GM10847 (cell line): Measurements from ENCODE around the gene TNS1.

Experiments
- POLR2A ChIP-seq: IDR thresholded peaks from 2 replicates; pipeline ENCODE4 v1.6.1; 2011; ENCODE audit not compliant: insufficient read length; ENCODE audit errors: extremely low read depth

Gene TNS1

DNA sequence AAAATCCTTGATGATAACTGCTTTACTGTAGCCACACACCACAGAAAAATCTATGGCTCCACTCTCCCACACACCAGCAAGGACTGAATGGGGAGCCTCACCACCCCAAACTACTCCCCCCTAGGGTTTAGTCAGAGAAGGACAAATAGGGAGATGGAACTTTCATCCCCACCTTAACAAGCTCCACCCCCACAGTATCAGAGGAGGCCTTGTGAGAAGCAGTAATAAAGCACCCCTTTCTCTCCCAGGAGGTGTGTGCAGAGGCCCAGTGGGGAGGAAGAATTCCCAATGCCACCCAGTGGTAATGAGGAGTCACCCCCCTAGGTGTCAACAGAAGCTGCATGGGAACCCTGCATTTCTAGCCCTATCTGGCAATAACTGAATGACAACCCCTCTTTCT is 224.9 kb downstream of the TNS1 start:
- no peak for TF ChIP-seq POLR2A

DNA sequence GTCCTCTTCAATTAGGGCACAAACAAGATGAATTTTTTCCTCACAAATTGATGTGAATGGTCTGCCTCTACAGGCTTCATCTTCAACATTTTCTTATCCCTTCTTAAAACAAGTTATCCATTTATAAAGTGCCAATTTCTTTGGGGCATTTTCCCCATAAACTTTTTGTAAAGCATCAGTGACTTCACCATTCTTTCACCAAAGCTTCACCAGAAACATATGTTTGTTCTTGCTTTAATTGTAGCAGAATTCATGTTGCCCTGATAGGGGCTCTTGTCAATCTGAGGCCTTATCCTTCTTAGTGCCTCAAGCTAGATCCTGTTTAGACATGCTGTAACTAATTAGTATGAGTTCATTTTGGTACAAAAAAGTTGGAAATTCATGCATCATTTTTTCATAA is 226.2 kb downstream of the TNS1 start:
- no peak for TF ChIP-seq POLR2A

DNA sequence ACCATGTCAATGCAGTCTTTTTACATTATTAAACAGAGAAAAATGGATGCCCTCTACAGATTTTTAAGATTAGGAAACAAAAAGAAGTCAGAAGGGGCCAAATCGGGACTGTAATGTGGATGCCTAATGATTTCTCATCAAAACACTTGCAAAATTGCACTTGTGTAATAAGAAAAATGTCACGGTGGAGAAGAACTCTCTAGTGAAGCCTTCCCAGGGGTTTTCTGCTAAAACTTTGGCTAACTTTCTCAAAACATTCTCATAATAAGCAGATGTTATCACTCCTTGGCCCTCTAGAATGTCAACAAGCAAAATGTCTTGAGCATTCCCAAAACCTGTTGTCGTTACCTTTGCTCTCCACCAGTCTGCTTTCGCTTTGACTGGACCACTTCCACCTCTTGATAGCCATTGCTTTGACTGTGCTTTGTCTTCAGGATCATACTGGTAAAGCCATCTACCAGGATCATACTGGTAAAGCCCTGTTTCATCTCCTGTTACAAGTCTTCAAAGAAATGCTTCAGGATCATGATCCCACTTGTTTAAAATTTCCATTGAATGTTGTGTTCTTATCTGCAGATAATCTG is 226.8 kb downstream of the TNS1 start:
- TF ChIP-seq POLR2A, result no peak

DNA sequence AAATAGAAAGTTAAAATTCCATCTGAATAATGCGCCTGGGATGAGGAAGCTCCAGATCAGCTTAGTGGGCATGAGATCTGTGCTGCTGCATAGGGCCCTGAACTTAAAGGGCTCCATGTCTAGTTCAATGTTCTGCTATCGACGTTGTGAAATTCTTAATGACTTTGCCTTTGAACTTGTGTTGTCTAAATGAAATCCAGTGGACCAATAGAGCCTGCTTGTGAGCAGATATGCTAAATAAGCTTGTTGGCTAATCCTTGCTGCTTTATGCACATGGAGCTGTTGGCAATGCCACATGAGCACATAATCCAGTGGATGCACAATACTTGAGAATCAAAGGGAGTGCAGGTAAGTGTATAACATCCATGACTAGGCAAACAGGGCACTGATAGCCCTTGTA is 228.6 kb downstream of the TNS1 start:
- no peak for TF ChIP-seq POLR2A

DNA sequence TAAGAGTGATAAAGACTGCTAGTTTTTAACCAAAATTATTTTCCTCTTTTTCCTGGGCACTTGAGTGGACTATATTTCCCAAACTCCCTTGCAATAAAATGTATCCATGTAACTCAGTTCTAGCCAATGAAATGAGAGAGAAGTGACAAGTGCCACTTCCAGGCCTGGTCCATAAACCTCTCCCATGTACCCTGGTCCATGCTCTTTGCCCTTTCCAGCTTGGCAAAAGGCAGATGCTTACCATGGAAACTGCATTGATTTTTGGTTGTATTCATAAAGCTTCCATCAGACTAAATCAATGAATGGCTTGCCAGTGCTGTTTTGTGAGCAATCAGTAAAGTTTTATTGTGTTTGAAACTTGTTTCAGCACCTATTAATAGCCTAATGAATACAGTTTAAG is 229.3 kb downstream of the TNS1 start:
- TF ChIP-seq POLR2A, result no peak

DNA sequence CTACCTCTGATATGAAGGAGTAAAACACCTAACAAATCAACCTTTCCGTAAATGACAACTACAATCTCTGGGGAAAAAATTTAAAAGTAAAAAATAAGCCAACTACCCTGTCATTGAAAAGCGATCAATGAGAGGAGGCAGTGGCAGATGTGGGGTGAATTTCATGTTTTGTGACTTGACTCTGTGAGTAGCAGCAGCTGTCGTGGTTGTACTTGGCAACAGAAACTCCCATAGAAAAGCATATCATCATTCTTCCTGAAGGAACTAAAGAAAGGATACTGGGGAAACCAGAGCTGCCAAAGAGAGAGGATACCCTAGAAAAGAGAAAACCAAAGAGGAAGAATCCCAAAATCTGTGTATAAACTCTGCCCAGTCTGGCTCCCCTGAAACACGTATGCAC is 236.4 kb downstream of the TNS1 start:
- TF ChIP-seq POLR2A, result no peak

DNA sequence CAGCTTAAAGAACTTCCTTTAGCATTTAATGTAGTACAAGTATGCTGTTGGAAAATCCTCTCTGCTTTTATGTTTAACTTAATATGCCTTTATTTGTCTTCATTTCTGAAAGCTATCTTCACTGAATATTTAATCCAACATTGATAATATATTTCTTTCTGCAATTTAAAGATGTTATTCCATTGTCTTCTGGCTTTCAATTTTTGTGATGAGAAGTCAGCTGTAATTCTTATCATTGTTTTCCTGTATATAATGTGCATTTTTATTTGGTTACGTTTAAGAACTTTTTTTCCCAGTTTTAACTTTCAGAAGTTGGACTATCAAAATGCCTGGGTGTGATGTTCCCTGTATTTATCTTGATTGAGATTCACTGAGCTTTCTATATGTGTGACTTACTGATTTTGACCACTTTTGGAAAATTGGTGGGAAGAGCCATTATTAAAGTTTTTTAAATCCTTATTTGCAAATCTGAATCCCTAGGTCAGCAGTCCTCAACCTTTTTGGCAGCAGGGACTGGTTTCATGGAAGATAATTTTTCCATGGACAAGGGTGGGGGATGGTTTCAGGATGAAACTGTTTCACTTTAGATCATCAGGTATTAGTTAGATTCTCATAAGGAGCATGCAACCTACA is 241.0 kb downstream of the TNS1 start:
- no peak for TF ChIP-seq POLR2A

DNA sequence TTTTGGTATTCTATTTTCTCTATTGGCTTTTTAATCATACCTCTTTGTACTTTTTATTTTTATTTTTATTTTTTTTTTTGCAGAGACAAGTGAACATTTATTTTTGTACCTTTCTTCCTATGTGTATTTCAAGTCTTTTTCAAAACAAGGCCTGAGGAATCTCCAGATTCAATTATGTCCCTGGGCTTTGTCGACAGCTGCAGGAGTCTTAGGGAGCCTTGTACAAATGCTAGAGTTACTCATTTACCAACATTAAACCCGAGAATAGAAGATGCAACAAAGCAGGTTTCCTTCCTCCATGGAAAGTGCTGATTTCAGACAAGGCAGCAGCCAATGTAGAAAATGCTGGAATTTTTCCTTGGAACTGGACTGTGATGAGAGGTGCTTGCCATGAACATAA is 242.8 kb downstream of the TNS1 start:
- TF ChIP-seq POLR2A, result no peak

DNA sequence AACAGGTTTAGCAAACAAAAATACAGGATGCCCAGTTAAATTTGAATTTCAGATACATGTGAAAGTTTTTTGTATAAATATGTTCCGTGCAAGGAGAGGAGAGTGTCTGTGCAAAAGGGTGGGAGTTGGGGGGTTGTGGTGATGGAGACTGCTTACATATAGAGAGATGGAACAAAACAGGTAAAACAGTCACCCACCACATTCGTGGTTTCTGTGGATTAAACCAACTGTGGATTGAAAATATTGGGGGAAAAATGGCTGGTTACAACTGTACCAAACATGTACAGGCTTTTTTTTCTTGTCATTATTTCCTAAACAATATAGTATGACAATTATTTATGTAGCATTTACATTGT is 245.7 kb downstream of the TNS1 start:
- TF ChIP-seq POLR2A, result no peak

DNA sequence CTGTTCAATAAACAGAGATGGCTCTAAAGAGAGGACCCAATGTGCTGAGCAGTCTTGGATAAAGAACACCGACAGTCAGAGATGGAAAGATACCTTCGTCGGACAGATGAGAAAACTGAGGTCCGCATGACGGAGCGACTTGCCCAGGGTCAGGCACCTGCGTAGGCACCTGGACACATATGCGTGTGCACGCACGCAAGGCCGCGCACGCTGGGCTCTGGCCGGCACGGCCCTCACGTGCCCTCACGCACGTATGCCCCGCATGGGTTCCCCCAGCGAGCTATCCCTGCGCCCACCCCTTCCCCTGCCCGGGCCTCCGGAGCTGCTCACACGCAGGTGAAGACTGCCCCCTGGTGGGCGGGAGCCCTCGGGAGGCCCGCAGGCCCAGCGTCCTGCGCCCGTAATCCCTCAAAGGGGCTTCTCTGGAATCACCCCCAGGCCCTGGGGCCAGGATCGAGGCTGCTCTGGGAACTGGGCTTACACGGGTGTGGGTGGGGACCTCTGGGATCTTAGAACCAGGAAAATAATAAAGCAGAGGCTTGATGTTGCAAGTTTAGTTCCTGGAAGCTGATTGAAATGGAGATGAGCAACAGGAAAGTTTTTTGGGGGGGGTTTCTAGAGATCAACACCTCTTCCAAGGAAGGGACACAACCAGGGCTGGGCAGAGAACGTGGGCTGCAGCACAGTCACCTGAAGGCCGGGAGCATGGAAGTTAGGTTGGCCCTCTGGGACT is 246.3 kb downstream of the TNS1 start:
- no peak for TF ChIP-seq POLR2A

DNA sequence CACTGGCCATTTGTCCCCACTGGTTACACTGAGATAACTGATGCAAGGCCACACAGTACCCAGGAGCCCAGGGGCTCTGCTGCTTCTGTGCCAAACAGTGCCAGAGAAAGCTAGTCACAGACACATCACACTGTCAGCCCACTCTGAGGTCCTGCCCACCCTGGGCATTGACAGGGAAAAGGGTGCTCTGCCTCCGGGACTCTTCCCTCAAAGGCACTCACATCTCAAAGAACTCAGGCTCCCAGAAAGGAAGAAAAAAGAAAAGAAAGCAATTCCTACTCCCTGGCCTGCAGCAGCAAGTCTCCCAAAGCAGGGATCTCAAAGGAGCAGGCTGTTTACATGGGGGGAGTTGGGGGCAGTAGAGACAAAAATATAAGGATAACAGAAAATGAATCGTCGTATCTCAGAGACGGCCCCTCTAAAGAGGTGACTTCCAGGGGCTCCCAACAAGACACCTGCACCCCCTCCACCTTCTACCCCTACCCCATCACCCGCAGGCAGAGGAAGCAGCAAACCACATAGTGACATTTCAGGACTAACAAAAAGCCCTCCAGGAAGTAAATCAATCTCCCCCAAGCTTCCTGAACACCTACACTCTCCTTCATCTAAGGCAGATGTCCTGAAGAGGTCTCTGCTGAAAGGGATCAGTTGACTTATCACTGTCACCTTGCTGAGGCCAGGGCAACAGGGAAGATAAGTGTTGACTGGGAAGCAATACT is 247.6 kb downstream of the TNS1 start:
- no peak for TF ChIP-seq POLR2A

DNA sequence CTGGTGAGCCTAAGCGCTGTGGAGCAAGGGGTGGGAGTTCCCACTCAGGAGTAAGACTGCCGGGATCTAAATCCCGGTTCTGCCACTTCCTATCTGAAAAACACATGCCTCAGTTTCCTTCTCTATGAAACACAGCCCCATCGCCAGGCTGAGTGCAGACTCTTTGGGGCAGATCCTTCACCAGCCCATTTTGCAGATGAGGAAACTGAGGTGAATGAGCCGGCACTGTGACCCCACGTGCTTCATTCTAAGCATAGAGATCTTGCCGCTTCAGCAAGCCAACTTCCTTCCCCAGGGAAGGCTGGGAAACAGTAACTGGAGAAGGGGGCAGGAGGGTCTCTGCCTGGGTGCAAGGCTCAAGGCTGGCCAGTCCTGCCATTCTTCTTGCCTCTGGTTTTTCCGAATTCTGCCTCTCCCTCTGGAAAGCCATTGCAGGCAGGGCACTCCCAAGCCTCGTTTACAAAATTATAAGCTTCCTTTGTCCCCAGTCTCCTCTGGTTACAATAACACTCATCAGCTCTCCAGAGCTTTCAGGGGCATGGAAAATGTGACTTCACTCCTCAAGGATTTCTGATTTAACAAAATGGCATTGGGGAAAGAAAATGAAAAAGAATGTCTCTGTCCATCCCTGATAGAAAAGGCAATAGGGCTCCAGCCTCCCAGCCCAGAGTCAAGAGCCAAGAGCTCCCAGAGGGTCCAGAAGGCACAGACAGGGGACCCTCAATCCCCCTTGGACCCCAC is 249.2 kb downstream of the TNS1 start:
- no peak for TF ChIP-seq POLR2A

DNA sequence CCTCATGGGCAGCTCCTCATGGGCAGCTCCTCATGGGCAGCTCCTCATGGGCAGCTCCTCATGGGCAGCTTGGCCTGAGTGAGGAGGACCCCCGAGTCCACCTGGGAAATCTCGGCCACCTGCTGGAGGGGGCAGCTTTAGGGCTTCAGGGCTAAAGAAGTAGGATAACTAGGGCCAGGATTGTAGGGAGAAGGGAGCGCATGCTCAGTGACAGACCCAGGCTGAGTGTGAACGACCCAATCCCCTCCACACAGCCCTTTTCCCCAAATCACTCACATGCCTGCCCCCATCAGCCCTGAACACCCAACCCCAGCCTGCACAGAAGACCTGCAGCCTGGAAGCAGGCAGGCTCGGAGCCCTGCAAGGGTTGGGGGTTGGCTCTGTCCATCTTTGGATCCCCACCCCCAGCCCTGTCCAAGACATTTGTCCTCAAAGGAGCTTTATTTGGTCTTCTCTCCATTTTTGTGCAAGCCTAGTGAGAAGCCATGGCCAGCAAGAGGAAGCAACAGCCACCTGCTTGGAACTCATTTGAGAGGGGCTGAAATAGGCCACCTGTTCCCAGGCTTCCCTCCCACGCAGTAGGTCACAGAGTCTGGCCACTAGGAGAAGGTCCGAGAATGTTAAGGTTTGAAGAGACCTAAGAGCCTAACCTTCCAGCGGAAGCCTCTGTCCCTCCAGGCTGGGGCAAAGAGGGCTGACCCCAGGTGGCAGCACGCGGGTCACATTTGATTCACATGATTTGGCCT is 249.9 kb downstream of the TNS1 start:
- no peak for TF ChIP-seq POLR2A

DNA sequence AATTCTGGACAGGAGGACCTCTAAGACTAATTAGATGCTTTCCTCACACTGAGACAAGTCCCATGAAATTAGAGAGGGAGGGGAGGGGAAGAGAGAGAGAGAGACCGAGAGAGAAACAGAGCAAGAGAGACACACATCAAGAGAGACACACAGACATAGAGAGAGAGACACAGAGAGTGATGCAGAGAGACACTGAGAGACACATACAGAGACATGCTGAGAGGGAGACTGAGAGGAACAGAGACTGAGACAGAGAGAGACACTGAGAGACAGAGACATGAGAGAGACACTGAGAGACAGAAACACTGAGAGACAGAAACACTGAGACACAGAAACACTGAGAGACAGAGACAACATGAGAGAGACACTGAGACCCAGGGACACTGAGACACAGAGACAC is 250.8 kb downstream of the TNS1 start:
- TF ChIP-seq POLR2A, result no peak

DNA sequence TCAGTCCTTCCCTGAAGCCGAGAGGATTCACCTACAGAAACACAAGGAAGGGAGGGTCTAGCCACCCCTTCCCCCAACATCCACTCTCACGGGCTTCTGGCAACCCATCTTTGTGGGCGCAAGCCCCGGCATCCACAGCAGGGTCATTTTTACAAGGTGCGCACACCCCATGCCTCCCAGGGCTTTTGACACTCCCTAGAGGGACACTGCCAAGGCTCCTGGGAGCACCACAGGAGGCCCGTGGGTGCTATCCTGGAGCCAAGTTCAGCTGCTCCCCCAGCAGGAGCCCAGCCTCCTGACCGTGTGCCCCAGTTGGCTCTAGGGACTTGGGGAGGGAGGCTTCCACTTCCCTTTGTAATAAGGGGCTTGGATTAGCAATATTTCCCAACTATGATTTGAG is 251.6 kb downstream of the TNS1 start:
- no peak for TF ChIP-seq POLR2A
